ENCODE data around the gene PTPRG. TPM values are rescaled to one million over a fixed set of nuclear protein-coding genes. Genes with fewer than 3 reads are reported as not detected.

The PTPRG gene
- total RNA-seq, 1 experiment from 2014 or later: 69.3 TPM

GRCh38 chr3:61989681-61990080 lies 428.3 kb downstream of the PTPRG start:
- no peak overlapping the region for H4K91ac ChIP-seq (ENCODE audit: insufficient read length, low read depth, low read length)
- H3K14ac ChIP-seq (ENCODE audit: insufficient read depth, low read length): no peak overlapping the region
- no peak overlapping the region for H3T11ph ChIP-seq (ENCODE audit: low read length)
- no peak overlapping the region for H2BK5ac ChIP-seq (ENCODE audit: insufficient read length, low read length)
- no peaks in the 10 kb centered on the region for H3K9me3 ChIP-seq (ENCODE audit: control insufficient read depth, low read depth, low read length)
- Mint-ChIP-seq H3K9me3 (no peaks in the 10 kb centered on the region), H3K4me1 (peaks cover 16 to 18% of the 10 kb centered on the region in 2 experiments), H3K36me3 (ENCODE audit: insufficient read depth in 1 of 3, low read depth in 3 of 3) (peaks cover 0 to 7% (median 2%) of the 10 kb centered on the region in 3 experiments; a peak in 3 of 7 replicates), H3K27ac (peak overlapping the region; percentile 21 to 72 (median 44); a peak in 3 of 7 replicates), H3K27me3 (ENCODE audit: low read depth) (no peaks in the 10 kb centered on the region), H3K4me3 (no peak overlapping the region)
- no peak overlapping the region for H3K4ac ChIP-seq (ENCODE audit: low read depth, low read length)
- H2AFZ ChIP-seq (ENCODE audit: low read length): no peak overlapping the region
- no peak overlapping the region for H3K18ac ChIP-seq (ENCODE audit: insufficient read length, low read depth, low read length)
- H2BK12ac ChIP-seq (ENCODE audit: insufficient read length, low read depth, low read length): no peak overlapping the region
- no peaks in the 10 kb centered on the region for H3K27me3 ChIP-seq (ENCODE audit: insufficient read depth, low read length)
- DNase-seq: no peak
- H3K4me2 ChIP-seq (ENCODE audit: insufficient read depth, insufficient read length, low read length): no peak overlapping the region
- H3K23me2 ChIP-seq (ENCODE audit: insufficient read length, low read depth, low read length, poor library complexity, severe bottlenecking): no peaks in the 10 kb centered on the region
- H3K23ac ChIP-seq (ENCODE audit: insufficient read length, low read depth, low read length): no peak overlapping the region
- no peaks in the 10 kb centered on the region; the same call in 1 of the 2 replicates for H3K4me1 ChIP-seq (ENCODE audit: insufficient read depth, low read length)
- no peaks in the 10 kb centered on the region for H4K20me1 ChIP-seq (ENCODE audit: control insufficient read depth, insufficient read depth, insufficient read length)
- no peak overlapping the region for H2BK15ac ChIP-seq (ENCODE audit: low read depth, low read length)
- no peak overlapping the region for H4K5ac ChIP-seq (ENCODE audit: insufficient read length, low read depth, low read length)
- no peak overlapping the region for H3K56ac ChIP-seq (ENCODE audit: insufficient read length, low read depth, low read length)
- no peak overlapping the region for H2BK120ac ChIP-seq (ENCODE audit: low read depth, low read length, poor library complexity, severe bottlenecking)
- H2AK5ac ChIP-seq (ENCODE audit: insufficient read length, low read length): no peak overlapping the region
- no peak overlapping the region for H3K9ac ChIP-seq (ENCODE audit: extremely low read depth, insufficient read length, low read length)
- peaks cover 2% of the 10 kb centered on the region for H3K79me1 ChIP-seq (ENCODE audit: insufficient read depth, low read depth, low read length, poor library complexity, severe bottlenecking)
- no peak for TF ChIP-seq CTCF (conservative IDR thresholded peaks at IDR 0.05)
- no CpG with 5 or more reads among the region's 4 CpGs for WGBS (ENCODE audit: extremely low coverage, insufficient read length, low lambda C conversion rate)
- peaks cover 3% of the 10 kb centered on the region for H3K79me2 ChIP-seq (ENCODE audit: insufficient read depth, low read length)
- no peak overlapping the region for H4K8ac ChIP-seq (replicated peaks; ENCODE audit: insufficient read length, low read depth, low read length)
- H3K27ac ChIP-seq (ENCODE audit: insufficient read length, low read depth, low read length): no peak overlapping the region
- no peak overlapping the region for H2BK20ac ChIP-seq (ENCODE audit: low read depth, low read length, poor library complexity, severe bottlenecking)
